ENCODE results near the gene OLFML1.

GRCh38 chr11:7492253-7492652 is 6.9 kb downstream of the OLFML1 start:
- TF ChIP-seq CTCF (IDR thresholded peaks at IDR 0.05), result no peak
- TF ChIP-seq POLR2A (IDR thresholded peaks at IDR 0.05), result no peak

Data from uterus (tissue), 2 donors.